Activated T-cell treated with anti-CD3 and anti-CD28 coated beads, Interleukin-2, amount 50 U/mL, for 72 hours (primary cell): ENCODE measurements around the gene PLB1. TPM values are rescaled to one million over a fixed set of nuclear protein-coding genes. Genes with fewer than 3 reads are reported as not detected.
"Not testable (repeated sequence)": the region's sequence is repeated elsewhere in the genome, so short reads cannot be mapped to it uniquely, and the experiment has no call there.

Source experiments
- ATAC-seq, 2 donors: fragments of 150-1000 bp; cut with Tn5 transposase; replicated peaks in 1 of 2; 2 replicates each; pipeline ENCODE4 v1.10.0; 2021; ENCODE audit warnings: moderate library complexity in 2 of 2, mild to moderate bottlenecking in 1 of 2
- DNase-seq, 2 donors: peaks; one replicate each; pipeline ENCODE4 v3.0.0; 2021 to 2022; ENCODE audit warnings: mixed read lengths in 1 of 2
- H3K27ac Mint-ChIP-seq: one replicate; pipeline ENCODE4 v1.8.0; 2022; ENCODE audit warnings: mild to moderate bottlenecking, moderate library complexity, mixed read lengths
- H3K27me3 Mint-ChIP-seq: one replicate; pipeline ENCODE4 v1.8.0; 2022; ENCODE audit warnings: low read depth, mixed read lengths
- H3K36me3 Mint-ChIP-seq, 2 donors: one replicate each; pipeline ENCODE4 v1.8.0; 2022; ENCODE audit warnings: mixed read lengths in 2 of 2, mild to moderate bottlenecking in 1 of 2; ENCODE audit not compliant: insufficient read depth in 2 of 2
- H3K4me1 Mint-ChIP-seq: one replicate; pipeline ENCODE4 v1.8.0; 2022; ENCODE audit warnings: low read depth, mixed read lengths
- H3K4me3 Mint-ChIP-seq, 2 donors: one replicate each; pipeline ENCODE4 v1.8.0; 2022; ENCODE audit warnings: mild to moderate bottlenecking in 2 of 2, mixed read lengths in 2 of 2, moderate library complexity in 2 of 2
- H3K9me3 Mint-ChIP-seq, 2 donors: one replicate each; pipeline ENCODE4 v1.8.0; 2022; ENCODE audit warnings: mixed read lengths in 2 of 2
- total RNA-seq, 2 donors: library from RNA; stranded (reverse); gene quantifications; one replicate each; pipeline ENCODE4 v1.2.3, GENCODE V29; 2022

Gene PLB1
- total RNA-seq, 2 donors from 2014 or later: 0.72 to 1.9 TPM

DNA sequence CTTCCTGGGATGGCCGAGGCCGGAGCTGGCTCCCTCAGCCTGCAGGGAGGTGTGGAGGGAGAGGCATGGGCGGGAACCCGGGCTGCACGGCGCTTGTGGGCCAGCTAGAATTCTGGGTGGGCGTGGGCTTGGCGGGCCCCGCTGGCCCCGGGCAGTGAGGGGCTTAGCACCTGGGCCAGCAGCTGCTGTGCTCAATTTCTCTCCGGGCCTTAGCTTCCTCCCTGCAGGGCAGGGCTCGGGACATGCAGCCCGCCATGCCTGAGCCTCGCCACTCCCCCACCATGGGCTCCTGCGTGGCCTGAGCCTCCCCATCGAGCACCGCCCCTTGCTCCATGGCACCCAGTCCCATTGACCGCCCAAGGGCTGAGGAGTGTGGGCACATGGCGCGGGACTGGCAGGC, 23.2 kb upstream of the PLB1 start:
- H3K9me3 Mint-ChIP-seq, ATAC-seq, H3K27me3 Mint-ChIP-seq, H3K4me3 Mint-ChIP-seq, H3K36me3 Mint-ChIP-seq, DNase-seq, H3K27ac Mint-ChIP-seq: not testable (repeated sequence)
- H3K4me1 Mint-ChIP-seq: peaks cover 47% of the 10 kb centered on the region

DNA sequence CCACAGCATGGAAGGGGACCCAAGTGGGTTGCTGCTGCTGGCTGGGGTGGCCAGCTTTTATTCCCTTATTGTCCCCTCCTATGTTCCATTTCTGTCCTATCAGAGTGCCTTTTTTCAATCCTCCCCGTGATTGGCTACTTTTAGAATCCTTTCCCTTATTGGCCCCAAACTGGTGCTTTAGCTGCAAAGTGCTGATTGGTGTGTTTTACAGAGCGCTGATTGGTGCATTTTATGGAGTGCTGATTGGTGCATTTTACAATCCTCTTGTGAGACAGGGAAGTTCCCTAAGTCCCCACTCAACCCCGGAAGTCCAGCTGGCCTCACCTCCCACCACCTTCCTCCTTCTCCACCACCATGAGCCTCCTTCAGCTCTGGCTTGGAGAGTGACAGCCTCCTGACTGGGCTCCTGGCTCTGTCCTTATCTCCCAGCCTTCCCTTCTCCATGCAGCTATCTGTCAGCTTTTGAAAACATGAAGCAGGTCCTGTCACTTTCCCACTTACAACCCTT, 20.7 kb upstream of the PLB1 start:
- ATAC-seq: no peak
- Mint-ChIP-seq H3K27ac (no peak overlapping the region), H3K36me3 (peaks cover under 1 to 1% of the 10 kb centered on the region in 2 donors), H3K27me3 (no peaks in the 10 kb centered on the region), H3K9me3 (peaks cover under 1 to 2% of the 10 kb centered on the region in 2 donors), H3K4me1 (peaks cover 42% of the 10 kb centered on the region), H3K4me3 (no peak overlapping the region)
- no peak for DNase-seq

DNA sequence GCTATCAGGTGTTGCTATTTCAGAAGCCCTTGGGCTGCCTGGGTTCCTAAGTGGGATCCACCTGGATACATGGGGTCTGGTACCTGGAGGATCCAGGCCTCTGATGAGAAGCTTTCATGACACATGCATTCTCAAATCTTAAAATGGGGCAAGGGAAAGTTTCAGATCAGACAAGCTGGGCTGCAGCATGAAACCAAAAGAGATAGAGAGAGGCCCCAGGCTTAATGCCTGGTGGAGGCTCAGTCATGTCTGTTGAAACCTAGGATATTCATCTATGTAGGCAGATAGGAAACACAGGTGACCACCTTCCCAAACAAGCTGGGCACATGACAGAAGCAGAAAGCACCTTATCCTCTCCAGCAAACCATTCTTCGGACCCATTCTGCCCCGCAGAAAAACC, 18.8 kb upstream of the PLB1 start:
- no peak overlapping the region for H3K27ac Mint-ChIP-seq
- H3K4me3 Mint-ChIP-seq: no peak overlapping the region
- H3K36me3 Mint-ChIP-seq: peaks cover 2 to 5% of the 10 kb centered on the region in 2 donors
- peaks cover 26% of the 10 kb centered on the region for H3K4me1 Mint-ChIP-seq
- DNase-seq (no peak), ATAC-seq (peak in 1 of 2 donors; percentile 25)
- H3K9me3 Mint-ChIP-seq: peaks cover 8 to 9% of the 10 kb centered on the region in 2 donors
- peaks cover 6% of the 10 kb centered on the region for H3K27me3 Mint-ChIP-seq

DNA sequence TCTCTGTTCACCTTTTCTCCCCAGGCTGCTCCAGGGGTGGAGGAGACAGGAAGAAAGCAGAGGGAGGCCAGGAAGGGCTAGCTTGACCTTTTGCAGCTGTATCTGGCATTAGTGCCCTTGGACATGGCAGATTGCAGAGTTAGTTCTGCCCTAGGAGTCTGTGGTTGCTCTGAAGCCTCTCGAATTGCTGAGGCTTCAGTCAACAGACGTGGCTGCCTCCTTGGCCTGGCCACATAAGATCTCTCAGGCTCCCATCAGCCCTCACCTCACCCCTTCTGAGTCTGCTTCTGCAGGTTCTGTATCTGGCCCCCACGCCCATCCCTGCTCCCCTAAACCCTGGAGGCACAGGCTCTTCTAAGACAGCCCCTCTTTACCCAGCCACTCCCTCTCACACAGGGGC, 18.2 kb upstream of the PLB1 start:
- no peak for DNase-seq
- peaks cover 8 to 9% of the 10 kb centered on the region in 2 donors for H3K9me3 Mint-ChIP-seq

DNA sequence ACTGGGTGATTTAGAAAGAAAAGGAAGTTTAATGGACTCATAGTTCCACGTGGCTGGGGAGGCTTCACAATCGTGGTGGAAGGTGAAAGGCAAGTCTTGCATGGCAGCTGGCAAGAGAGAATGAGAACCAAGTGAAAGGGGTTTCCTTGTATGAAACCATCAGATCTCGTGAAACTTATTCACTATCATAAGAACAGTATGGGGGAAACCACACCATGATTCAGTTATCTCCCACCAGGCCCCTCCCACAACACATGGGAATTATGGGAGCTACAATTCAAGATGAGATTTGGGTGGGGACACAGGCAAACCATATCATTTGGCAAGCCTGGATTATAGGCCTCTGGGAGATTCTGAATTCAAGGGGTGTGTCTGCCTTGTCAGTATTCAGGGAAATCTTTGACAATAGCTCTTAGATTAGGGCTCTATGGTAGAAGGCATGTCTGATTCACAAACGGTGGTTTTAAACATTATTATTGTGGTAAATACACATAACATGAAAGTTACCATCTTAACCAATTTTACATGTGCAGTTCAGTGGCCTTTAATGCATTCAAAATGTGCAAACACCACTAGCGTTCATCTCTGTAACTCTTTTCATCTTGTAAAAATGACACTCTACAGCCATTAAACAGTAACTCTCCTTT, 15.3 kb upstream of the PLB1 start:
- peak; percentile 20 to 36 for ATAC-seq
- no peak overlapping the region for H3K4me3 Mint-ChIP-seq

More for the DNA sequence above, 18.2 kb upstream of the PLB1 start:
- Mint-ChIP-seq H3K4me1 (peaks cover 22% of the 10 kb centered on the region), H3K4me3 (no peak overlapping the region), H3K36me3 (peaks cover 2 to 5% of the 10 kb centered on the region in 2 donors), H3K27me3 (peaks cover 6% of the 10 kb centered on the region), H3K27ac (no peak overlapping the region)
- ATAC-seq: no peak

DNA sequence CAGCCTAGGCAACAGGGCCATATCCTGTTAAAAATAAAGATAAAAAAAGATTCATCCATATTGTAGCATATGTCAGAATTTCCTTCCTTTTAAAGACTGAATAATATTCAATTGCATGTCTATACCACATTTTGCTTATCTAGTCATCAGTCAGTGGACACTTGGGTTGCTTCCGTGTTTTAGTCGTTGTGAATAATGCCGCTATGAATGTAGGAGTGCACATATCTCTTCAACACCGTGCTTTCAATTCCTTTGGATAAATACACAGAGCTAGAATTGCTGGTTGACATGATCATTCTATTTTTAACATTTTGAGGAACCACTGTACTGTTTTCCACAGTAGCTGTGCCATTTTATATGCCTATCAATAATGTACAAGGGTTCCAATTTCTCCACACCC, 14.0 kb upstream of the PLB1 start:
- Mint-ChIP-seq H3K27ac (no peak overlapping the region), H3K36me3 (peaks cover 2 to 5% of the 10 kb centered on the region in 2 donors), H3K9me3 (peaks cover 8% of the 10 kb centered on the region in 2 donors), H3K4me3 (no peak overlapping the region), H3K4me1 (peaks cover 27% of the 10 kb centered on the region), H3K27me3 (peaks cover 6% of the 10 kb centered on the region)
- no peak for ATAC-seq
- no peak for DNase-seq

More for the DNA sequence above, 15.3 kb upstream of the PLB1 start:
- Mint-ChIP-seq H3K4me1 (peaks cover 22% of the 10 kb centered on the region), H3K27me3 (peaks cover 6% of the 10 kb centered on the region), H3K9me3 (peaks cover 8% of the 10 kb centered on the region in 2 donors), H3K27ac (no peak overlapping the region), H3K36me3 (peaks cover 2 to 5% of the 10 kb centered on the region in 2 donors)
- DNase-seq: no peak

DNA sequence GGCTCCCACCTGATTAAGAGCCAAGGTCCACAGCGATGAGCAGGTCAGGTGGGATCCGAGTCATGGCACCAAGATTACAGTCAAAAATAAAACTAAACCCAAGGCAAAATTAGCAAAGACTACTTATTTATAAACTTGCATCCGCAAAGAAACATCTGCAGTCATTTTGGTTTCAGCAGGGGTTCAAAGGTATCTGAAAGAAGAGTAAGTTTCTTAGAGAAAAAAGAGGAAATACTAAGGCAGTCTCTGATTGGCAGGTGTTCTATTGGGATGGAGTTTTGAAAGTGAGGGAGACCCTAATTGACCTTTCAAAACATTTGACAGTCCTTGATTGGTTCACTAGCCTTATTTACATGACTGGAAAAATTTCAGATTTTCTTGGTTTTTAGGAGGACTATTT, 11.0 kb upstream of the PLB1 start:
- Mint-ChIP-seq H3K4me3 (no peak overlapping the region), H3K27me3 (peaks cover 6% of the 10 kb centered on the region), H3K36me3 (peaks cover 2 to 5% of the 10 kb centered on the region in 2 donors), H3K4me1 (peaks cover 18% of the 10 kb centered on the region), H3K27ac (no peak overlapping the region), H3K9me3 (peaks cover 8% of the 10 kb centered on the region in 2 donors)
- ATAC-seq (no peak), DNase-seq (no peak)

DNA sequence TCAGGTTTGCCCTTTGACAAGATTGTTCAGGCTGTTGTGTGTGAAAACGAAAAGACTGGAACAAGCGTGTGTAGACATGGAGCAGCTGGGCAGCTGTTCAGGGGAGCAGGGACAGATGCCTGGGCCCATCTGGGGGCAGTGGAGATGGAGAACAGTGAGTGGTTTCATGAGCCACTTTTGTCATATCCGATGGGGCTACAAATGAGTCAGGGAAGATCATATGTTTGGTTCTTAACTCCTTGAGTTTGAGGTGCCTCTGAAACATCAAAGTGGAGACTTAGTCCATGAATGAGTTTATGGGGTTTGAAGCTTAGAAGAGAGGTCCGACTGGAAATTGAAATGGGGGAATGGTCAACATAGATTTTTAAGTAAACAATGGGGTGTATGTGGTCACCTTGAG, 9.3 kb upstream of the PLB1 start:
- H3K27me3 Mint-ChIP-seq: peaks cover 7% of the 10 kb centered on the region
- ATAC-seq (peak; percentile 31 to 77), DNase-seq (no peak)
- H3K36me3 Mint-ChIP-seq: no peaks in the 10 kb centered on the region
- H3K4me3 Mint-ChIP-seq: no peak overlapping the region
- no peak overlapping the region for H3K27ac Mint-ChIP-seq
- peaks cover 12% of the 10 kb centered on the region for H3K4me1 Mint-ChIP-seq
- no peaks in the 10 kb centered on the region for H3K9me3 Mint-ChIP-seq

DNA sequence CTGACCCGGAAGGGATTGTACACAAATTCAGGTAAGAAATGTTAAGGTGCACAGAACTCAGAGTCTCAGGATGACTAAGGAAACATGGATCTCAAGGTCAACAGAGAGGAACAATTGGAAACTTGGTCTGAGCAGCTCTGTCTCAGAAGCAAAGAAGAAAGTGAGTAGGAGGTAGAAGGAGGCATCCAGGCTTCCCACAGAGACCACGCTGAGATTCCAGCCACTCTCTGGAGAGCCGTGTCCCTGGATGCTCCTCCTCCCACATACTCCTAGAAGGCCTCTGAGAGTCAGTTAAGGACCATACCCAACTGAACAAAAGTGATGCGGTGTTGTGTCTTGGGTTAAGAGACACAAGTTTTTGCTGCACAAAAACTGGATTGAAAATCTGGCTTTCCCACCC, 8.6 kb upstream of the PLB1 start:
- DNase-seq (no peak), ATAC-seq (no peak)
- H3K27ac Mint-ChIP-seq: no peak overlapping the region
- H3K36me3 Mint-ChIP-seq: no peaks in the 10 kb centered on the region
- peaks cover 12% of the 10 kb centered on the region for H3K4me1 Mint-ChIP-seq
- no peak overlapping the region for H3K4me3 Mint-ChIP-seq
- H3K27me3 Mint-ChIP-seq: peaks cover 9% of the 10 kb centered on the region
- no peaks in the 10 kb centered on the region for H3K9me3 Mint-ChIP-seq

DNA sequence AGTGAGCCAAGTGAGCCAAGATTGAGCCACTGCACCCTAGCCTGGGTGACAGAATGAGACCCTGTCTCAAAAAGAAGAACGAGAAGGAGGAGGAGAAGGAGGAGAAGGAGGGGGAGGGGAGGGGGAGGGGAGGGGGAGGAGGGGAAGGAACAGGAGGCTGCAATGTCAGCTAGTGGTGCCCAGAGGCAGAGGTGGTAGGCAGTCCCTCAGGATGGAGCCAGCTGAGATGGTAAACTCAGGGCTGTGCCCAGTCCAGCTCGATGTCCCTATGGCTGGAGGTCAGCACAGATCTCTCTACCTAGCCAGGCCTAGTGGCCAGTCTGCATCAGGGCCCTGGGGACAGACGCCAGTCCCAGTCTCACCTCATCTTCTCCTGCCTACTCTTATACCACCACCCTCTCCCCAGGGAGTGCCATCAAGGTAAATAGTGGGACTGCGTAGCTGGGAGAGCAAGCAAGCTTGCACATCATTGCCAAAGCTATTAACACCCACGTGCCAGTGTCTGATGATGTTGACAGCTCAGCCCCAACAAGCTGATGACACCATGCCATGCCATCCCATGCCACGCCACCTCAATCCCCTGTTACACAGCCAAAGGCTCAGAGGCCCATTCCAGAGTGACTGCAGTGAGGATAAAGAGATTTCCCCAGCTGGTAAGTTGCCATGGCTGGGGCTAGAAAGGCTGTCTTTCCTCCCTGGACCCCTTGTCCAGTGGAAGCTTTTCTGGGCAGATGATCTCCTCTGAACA, 7.6 kb upstream of the PLB1 start:
- ATAC-seq (no peak), DNase-seq (no peak)
- Mint-ChIP-seq H3K27ac (no peak overlapping the region), H3K4me3 (no peak overlapping the region), H3K36me3 (no peaks in the 10 kb centered on the region), H3K27me3 (peaks cover 9% of the 10 kb centered on the region), H3K9me3 (no peaks in the 10 kb centered on the region), H3K4me1 (peaks cover 12% of the 10 kb centered on the region)

DNA sequence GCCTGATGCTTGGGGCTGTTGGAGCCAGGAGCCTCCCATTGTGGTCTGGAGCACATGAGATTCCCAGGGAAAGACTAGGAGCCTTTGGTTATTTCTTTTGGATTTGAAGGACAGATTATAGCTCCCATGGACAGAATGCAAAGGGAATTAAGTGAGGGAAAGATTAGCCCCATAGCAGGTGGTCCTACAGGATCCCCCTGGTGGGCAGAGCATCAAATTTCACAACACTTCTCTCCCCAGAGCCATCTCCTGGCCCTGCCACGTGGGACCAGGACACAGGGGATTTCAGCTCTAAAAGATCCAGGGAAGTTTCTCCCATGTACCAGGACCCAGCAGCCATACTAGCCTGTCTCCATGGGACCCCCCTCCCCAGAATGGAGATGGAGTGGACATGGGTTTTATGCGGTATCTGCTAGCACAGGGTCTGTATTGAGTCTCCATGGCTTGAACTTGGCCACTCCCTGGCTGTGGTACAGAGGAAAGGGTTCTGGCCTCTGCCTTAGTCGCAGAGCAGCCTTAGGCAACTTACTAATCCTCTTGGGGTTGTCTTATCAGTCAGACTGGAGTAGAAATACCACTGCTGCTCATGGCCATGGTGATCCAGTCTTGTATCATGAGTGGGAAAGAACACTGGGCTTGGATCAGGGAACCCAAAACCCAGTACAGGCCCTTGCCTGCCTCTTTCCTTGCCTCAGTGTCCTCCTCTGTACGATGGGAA, 6.8 kb upstream of the PLB1 start:
- peaks cover 9% of the 10 kb centered on the region for H3K27me3 Mint-ChIP-seq
- H3K4me3 Mint-ChIP-seq: no peak overlapping the region
- ATAC-seq: no peak
- H3K9me3 Mint-ChIP-seq: no peaks in the 10 kb centered on the region
- no peaks in the 10 kb centered on the region for H3K36me3 Mint-ChIP-seq
- no peak for DNase-seq
- H3K27ac Mint-ChIP-seq: no peak overlapping the region
- peaks cover 12% of the 10 kb centered on the region for H3K4me1 Mint-ChIP-seq

DNA sequence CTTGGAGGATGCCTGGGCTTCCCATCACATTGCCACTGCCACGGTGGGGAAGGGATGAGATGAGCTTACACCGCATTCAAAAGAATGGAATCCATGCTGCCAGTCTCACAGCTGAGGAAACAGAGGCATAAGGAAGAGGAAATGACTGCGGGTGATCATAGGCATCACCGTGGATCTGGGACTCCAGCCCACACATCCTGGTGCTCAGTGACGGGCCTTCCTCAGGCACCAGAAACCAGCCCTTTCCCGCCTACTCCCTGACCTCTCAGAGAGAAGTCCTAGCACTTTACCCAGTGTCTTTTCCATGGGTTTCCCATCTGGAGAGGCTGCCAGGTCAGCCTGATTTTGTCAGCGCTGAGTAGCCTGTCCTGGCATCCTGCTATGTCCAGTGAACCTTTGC, 5.3 kb upstream of the PLB1 start:
- no peak for ATAC-seq
- peaks cover 12% of the 10 kb centered on the region for H3K4me1 Mint-ChIP-seq
- no peak overlapping the region for H3K27ac Mint-ChIP-seq
- H3K36me3 Mint-ChIP-seq: no peaks in the 10 kb centered on the region
- no peak for DNase-seq
- no peaks in the 10 kb centered on the region for H3K9me3 Mint-ChIP-seq
- no peak overlapping the region for H3K4me3 Mint-ChIP-seq
- H3K27me3 Mint-ChIP-seq: peaks cover 9% of the 10 kb centered on the region

DNA sequence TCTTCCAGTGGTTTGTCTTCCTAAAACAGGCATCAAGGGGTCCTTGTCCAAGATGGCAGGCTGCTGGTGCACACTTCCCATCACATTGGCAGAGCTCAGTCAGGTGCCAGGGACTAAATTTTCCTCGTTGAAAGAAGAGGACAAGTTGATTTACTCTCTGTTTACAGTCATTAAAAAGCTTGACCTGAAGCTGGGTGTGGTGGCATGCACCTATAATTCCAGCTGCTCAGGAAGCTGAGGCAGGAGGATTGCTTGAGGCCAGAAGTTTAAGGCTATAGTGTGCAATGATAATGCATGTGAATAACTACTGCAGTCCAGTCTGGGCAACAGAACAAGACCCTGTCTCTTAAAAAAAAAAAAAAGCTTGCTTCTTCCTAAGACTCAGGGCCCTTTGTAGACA, 3.6 kb upstream of the PLB1 start:
- no peaks in the 10 kb centered on the region for H3K9me3 Mint-ChIP-seq
- no peaks in the 10 kb centered on the region for H3K4me1 Mint-ChIP-seq

More for the DNA sequence above, 3.6 kb upstream of the PLB1 start:
- ATAC-seq (no peak), DNase-seq (no peak)
- H3K4me3 Mint-ChIP-seq: no peak overlapping the region
- peaks cover 17% of the 10 kb centered on the region for H3K27me3 Mint-ChIP-seq
- no peaks in the 10 kb centered on the region for H3K36me3 Mint-ChIP-seq
- H3K27ac Mint-ChIP-seq: no peak overlapping the region
